CD14-positive monocyte (primary cell): Measurements from ENCODE around the gene MOB3A. TPM values are rescaled to one million over a fixed set of nuclear protein-coding genes. Genes with fewer than 3 reads are reported as not detected.
"Not testable (repeated sequence)": the region's sequence is repeated elsewhere in the genome, so short reads cannot be mapped to it uniquely, and the experiment has no call there.

ENCODE experiments used
- DNase-seq, 3 donors: peaks; one replicate each; pipeline ENCODE4 v3.0.0-alpha.2; 2011 to 2022
- H2AFZ ChIP-seq: 2 replicates; pipeline ENCODE4 v1.6.0; 2012; ENCODE audit warnings: mild to moderate bottlenecking, low read depth, low read length, inconsistent platforms; ENCODE audit not compliant: insufficient read depth, poor library complexity, severe bottlenecking
- H3K27ac ChIP-seq, 2 donors: 1 replicate in 1 of 2; 2 replicates in 1 of 2; pipeline ENCODE4 v1.5.1; 2012 to 2013; ENCODE audit warnings: low read length in 2 of 2, control low read depth in 1 of 2, inconsistent platforms in 1 of 2, low read depth in 1 of 2, mild to moderate bottlenecking in 1 of 2
- H3K27me3 ChIP-seq, 2 donors: one replicate each; pipeline versions ENCODE4 v1.6.0 to v1.6.1; 2011 to 2013; ENCODE audit warnings: low read length in 2 of 2; ENCODE audit not compliant: control insufficient read depth in 2 of 2, insufficient read depth in 2 of 2
- H3K36me3 ChIP-seq, 2 donors: replicated peaks in 1 of 2; 1 replicate in 1 of 2; 2 replicates in 1 of 2; pipeline versions ENCODE4 v1.5.1 to v1.6.1; 2012 to 2013; ENCODE audit warnings: low read length in 2 of 2, control low read depth in 1 of 2, inconsistent platforms in 1 of 2, mild to moderate bottlenecking in 1 of 2; ENCODE audit not compliant: insufficient read depth in 2 of 2, control insufficient read depth in 1 of 2
- H3K4me1 ChIP-seq, 2 donors: 1 replicate in 1 of 2; 2 replicates in 1 of 2; pipeline versions ENCODE4 v1.5.1 to v1.6.1; 2012 to 2013; ENCODE audit warnings: low read length in 2 of 2, control low read depth in 1 of 2, inconsistent platforms in 1 of 2, mild to moderate bottlenecking in 1 of 2, moderate library complexity in 1 of 2; ENCODE audit not compliant: insufficient read depth in 2 of 2, control insufficient read depth in 1 of 2
- H3K4me2 ChIP-seq: replicated peaks from 2 replicates; pipeline ENCODE3; 2012; ENCODE audit warnings: low read length, moderate library complexity, mild to moderate bottlenecking; ENCODE audit not compliant: poor library complexity, severe bottlenecking; ENCODE audit errors: extremely low read depth
- H3K4me3 ChIP-seq, 3 experiments: fragments of 200-600 bp in 1 of 3; sonication (generic) in 1 of 3; replicated peaks in 1 of 3; 1 replicate in 2 of 3; 2 replicates in 1 of 3; pipeline ENCODE4 v1.5.1; 2011 to 2013; ENCODE audit warnings: low read length in 3 of 3, mild to moderate bottlenecking in 3 of 3, control low read depth in 2 of 3, low read depth in 2 of 3, inconsistent platforms in 1 of 3, moderate library complexity in 1 of 3
- H3K79me2 ChIP-seq: 2 replicates; pipeline ENCODE4 v1.6.0; 2012; ENCODE audit warnings: mild to moderate bottlenecking, control low read depth, inconsistent platforms, low read length, moderate library complexity; ENCODE audit not compliant: insufficient read depth
- H3K9ac ChIP-seq: 2 replicates; pipeline ENCODE4 v1.6.0; 2017; ENCODE audit warnings: low read length, mild to moderate bottlenecking; ENCODE audit not compliant: insufficient read depth, poor library complexity, severe bottlenecking
- H3K9me3 ChIP-seq, 2 donors: replicated peaks in 1 of 2; 1 replicate in 1 of 2; 2 replicates in 1 of 2; pipeline versions ENCODE4 v1.5.1 to v1.6.1; 2012 to 2013; ENCODE audit warnings: low read length in 2 of 2, control low read depth in 1 of 2; ENCODE audit not compliant: control insufficient read depth in 1 of 2, insufficient read depth in 1 of 2
- H4K20me1 ChIP-seq: 2 replicates; pipeline ENCODE4 v1.6.0; 2012; ENCODE audit warnings: mild to moderate bottlenecking, low read length, control low read depth, moderate library complexity; ENCODE audit not compliant: insufficient read depth
- H3K27ac Mint-ChIP-seq, 7 donors: one replicate each; pipeline ENCODE4 v1.8.0; 2020; ENCODE audit warnings: mild to moderate bottlenecking in 7 of 7, mixed read lengths in 7 of 7, moderate library complexity in 6 of 7, inconsistent platforms in 2 of 7
- H3K27me3 Mint-ChIP-seq, 3 donors: one replicate each; pipeline ENCODE4 v1.8.0; 2021 to 2022; ENCODE audit warnings: low read depth in 3 of 3, mild to moderate bottlenecking in 3 of 3, mixed read lengths in 3 of 3, moderate library complexity in 3 of 3, inconsistent platforms in 1 of 3
- H3K36me3 Mint-ChIP-seq, 2 donors: one replicate each; pipeline ENCODE4 v1.8.0; 2020; ENCODE audit warnings: mixed read lengths in 2 of 2, inconsistent platforms in 1 of 2, mild to moderate bottlenecking in 1 of 2
- H3K4me1 Mint-ChIP-seq: one replicate; pipeline ENCODE4 v1.8.0; 2020; ENCODE audit warnings: mild to moderate bottlenecking, mixed read lengths
- H3K4me3 Mint-ChIP-seq, 2 donors: one replicate each; pipeline ENCODE4 v1.8.0; 2020; ENCODE audit warnings: mild to moderate bottlenecking in 2 of 2, mixed read lengths in 2 of 2, moderate library complexity in 1 of 2
- H3K9me3 Mint-ChIP-seq, 7 donors: one replicate each; pipeline ENCODE4 v1.8.0; 2020 to 2022; ENCODE audit warnings: mixed read lengths in 7 of 7, mild to moderate bottlenecking in 6 of 7, moderate library complexity in 6 of 7, inconsistent platforms in 2 of 7
- WGBS: methylation state at CpG from one replicate; pipeline ENCODE4 v1.1.5; 2013; ENCODE audit warnings: missing lambda C conversion rate; ENCODE audit not compliant: insufficient coverage; 5-methylcytosine and 5-hydroxymethylcytosine counted together
- intact Hi-C, 2 donors: fragments of 100-400 bp; cut with micrococcal nuclease; formaldehyde crosslinking; loops; one replicate each; pipeline versions ENCODE4 v1.15.0 to v1.15.1; 2023
- polyA plus RNA-seq, 3 donors: library from polyadenylated mRNA; depleted of rRNA in 1 of 3; unstranded in 2 of 3; stranded (reverse) in 1 of 3; fragments of 300-500 nt in 2 of 3; fragments of >200 nt in 1 of 3; fragmentation: Illumina TruSeq in 2 of 3; gene quantifications; 1 replicate in 2 of 3; 2 replicates in 1 of 3; pipeline ENCODE4 v1.2.3, GENCODE V29; 2012 to 2021
- TF ChIP-seq, protein P1 (sequence below): fragments of 200-600 bp; IDR thresholded peaks from one replicate; pipeline ENCODE4 v1.8.0; 2022; ENCODE audit warnings: antibody characterized with exemption, mild to moderate bottlenecking

MOB3A gene
- polyA plus RNA-seq, 3 donors = 60.5 to 179 (median 96.3) TPM

DNA sequence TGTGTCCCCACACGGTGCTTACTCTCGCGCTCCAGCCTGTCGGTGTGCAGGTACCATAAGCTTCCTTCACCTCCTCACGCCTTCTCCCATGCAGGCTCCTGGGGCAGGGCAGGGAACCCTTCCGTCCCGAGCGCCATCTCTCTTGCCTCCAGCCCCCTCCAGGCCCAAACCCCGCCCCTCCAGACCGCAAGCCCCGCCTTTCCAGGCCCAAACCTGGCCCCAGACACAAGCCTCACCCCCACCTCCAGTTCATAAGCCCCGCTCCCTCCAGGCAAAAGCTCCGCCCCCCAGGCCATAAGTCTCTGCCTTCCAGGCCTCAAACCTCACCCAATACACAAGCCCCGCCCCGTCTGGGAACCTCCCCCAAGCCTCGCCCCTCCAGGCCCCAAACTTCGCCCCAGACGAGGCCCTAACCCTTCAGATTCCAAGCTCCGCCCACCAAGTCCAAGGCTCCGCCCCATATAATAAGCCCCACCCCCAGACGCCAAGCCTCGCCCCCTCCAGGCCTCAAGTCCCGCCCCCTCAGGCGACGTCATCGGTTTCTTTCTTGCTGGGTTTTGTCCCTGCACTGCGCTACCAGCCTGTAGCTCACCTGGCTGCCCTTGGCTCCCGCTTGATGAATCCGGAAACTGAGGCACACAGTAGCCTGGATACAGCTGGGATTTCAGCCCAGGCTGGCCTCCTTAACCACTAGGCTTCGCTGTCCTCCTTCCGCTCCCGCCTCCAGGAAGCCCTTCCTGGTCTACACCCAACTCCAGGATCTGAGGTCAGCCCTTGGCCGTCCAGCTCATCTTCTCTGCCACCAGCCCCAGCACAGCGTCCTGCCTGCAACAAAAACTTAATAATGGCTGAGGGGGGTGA is 61.2 kb downstream of the MOB3A start:
- TF ChIP-seq, protein P1, sequence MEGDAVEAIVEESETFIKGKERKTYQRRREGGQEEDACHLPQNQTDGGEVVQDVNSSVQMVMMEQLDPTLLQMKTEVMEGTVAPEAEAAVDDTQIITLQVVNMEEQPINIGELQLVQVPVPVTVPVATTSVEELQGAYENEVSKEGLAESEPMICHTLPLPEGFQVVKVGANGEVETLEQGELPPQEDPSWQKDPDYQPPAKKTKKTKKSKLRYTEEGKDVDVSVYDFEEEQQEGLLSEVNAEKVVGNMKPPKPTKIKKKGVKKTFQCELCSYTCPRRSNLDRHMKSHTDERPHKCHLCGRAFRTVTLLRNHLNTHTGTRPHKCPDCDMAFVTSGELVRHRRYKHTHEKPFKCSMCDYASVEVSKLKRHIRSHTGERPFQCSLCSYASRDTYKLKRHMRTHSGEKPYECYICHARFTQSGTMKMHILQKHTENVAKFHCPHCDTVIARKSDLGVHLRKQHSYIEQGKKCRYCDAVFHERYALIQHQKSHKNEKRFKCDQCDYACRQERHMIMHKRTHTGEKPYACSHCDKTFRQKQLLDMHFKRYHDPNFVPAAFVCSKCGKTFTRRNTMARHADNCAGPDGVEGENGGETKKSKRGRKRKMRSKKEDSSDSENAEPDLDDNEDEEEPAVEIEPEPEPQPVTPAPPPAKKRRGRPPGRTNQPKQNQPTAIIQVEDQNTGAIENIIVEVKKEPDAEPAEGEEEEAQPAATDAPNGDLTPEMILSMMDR = no peak
- Mint-ChIP-seq H3K27ac (peak overlapping the region; percentile 64 to 88 (median 84)), H3K27me3 (peaks cover 2 to 5% (median 3%) of the 10 kb centered on the region in 3 donors), H3K9me3 (peaks cover 10 to 21% (median 14%) of the 10 kb centered on the region in 7 donors), H3K4me3 (peak overlapping the region; percentile 69 to 71), H3K36me3 (peaks cover 12 to 18% of the 10 kb centered on the region in 2 donors), H3K4me1 (peaks cover 32% of the 10 kb centered on the region)
- H3K9me3 ChIP-seq = peaks cover 7 to 16% of the 10 kb centered on the region in 2 donors
- WGBS = 42% methylated on average over 28 of the region's 34 CpGs
- peaks cover 29 to 42% of the 10 kb centered on the region in 2 donors for H3K4me1 ChIP-seq
- H2AFZ ChIP-seq = no peak overlapping the region
- peaks cover 24% of the 10 kb centered on the region for H4K20me1 ChIP-seq
- no peaks in the 10 kb centered on the region for H3K79me2 ChIP-seq
- intact Hi-C loops = loop anchor here in 1 of 2 donors (5.0 kb wide), 1 partner anchor 32 kb away; no protein-coding TSS in a partner anchor
- H3K4me3 ChIP-seq = peak overlapping the region in 1 of 3 experiments; percentile 44
- no peaks in the 10 kb centered on the region for H3K27me3 ChIP-seq
- no peak overlapping the region for H3K9ac ChIP-seq
- DNase-seq = peak; percentile 68 to 75 (median 70)
- peak overlapping the region; percentile 51 for H3K4me2 ChIP-seq
- peaks cover 20 to 23% of the 10 kb centered on the region in 2 donors for H3K36me3 ChIP-seq
- H3K27ac ChIP-seq = peak overlapping the region in 1 of 2 donors; percentile 9

DNA sequence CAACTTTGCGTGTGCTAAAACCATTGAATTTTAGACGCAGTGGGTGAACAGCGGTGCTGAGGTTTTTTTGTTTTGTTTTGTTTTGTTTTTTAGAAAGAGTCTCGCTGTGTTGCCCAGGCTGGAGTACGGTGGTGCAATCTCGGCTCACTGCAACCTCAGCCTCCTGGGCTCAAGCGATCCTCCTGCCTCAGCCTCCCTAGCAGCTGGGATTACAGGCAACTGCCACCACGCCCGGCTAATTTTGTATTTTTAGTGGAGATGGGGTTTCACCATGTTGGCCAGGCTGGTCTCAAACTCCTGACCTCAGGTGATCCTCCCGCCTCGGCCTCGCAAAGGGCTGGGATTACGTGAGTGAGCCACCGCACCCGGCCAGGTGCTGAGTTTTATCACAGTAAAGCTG is 61.9 kb downstream of the MOB3A start:
- H3K79me2 ChIP-seq, H3K27me3 ChIP-seq, DNase-seq, H2AFZ ChIP-seq, H3K27me3 Mint-ChIP-seq, H3K9ac ChIP-seq, H3K27ac ChIP-seq: not testable (repeated sequence)
- Histone ChIP-seq H3K4me2 (peak overlapping the region; percentile 51), H3K36me3 (peaks cover 13 to 16% of the 10 kb centered on the region in 2 donors), H4K20me1 (peaks cover 18% of the 10 kb centered on the region), H3K4me1 (peaks cover 29 to 42% of the 10 kb centered on the region in 2 donors), H3K4me3 (peak overlapping the region in 1 of 3 experiments; percentile 44), H3K9me3 (peaks cover 7 to 16% of the 10 kb centered on the region in 2 donors)
- Mint-ChIP-seq H3K36me3 (peaks cover 9 to 13% of the 10 kb centered on the region in 2 donors), H3K4me3 (peak overlapping the region in 1 of 2 donors; percentile 69), H3K27ac (peak overlapping the region in 2 of 7 donors; percentile 64 to 77), H3K9me3 (peaks cover 10 to 21% (median 14%) of the 10 kb centered on the region in 7 donors), H3K4me1 (peaks cover 32% of the 10 kb centered on the region)
- intact Hi-C loops = loop anchor here in 1 of 2 donors (5.0 kb wide), 1 partner anchor 33 kb away; no protein-coding TSS in a partner anchor
- WGBS = 94% methylated on average over 15 of the region's 15 CpGs
